ENCODE data around the gene WFIKKN1. TPM values are rescaled to one million over a fixed set of nuclear protein-coding genes. Genes with fewer than 3 reads are reported as not detected.
A peak's percentile ranks its signal among the peaks of the same experiment; 100 is the strongest.
"Not testable (repeated sequence)": the region's sequence is repeated elsewhere in the genome, so short reads cannot be mapped to it uniquely, and the experiment has no call there.

Gene WFIKKN1
- total RNA-seq, 1 donor from 2014 or later, result 0.41 TPM

DNA sequence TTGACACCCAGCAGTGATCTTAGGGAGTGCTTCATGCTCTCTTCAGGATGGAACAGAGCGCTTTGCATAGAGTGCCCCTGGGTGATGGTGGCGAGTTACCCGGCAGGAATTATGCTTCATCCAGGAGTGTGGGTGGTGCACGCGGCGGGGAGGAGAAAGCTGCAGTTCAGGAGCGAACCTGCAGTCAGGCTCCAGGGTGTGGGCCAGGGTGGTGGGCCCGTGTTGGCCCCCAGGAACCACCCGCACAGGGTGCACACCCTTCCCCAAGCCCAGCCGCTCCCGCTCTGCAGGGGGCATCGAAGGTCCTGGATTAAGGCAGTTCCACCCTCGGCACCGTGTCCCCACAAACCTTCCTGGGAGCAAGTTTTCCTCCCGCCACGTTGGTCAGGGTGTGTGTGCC is 37.0 kb upstream of the WFIKKN1 start:
- FAIRE-seq, result no peak

DNA sequence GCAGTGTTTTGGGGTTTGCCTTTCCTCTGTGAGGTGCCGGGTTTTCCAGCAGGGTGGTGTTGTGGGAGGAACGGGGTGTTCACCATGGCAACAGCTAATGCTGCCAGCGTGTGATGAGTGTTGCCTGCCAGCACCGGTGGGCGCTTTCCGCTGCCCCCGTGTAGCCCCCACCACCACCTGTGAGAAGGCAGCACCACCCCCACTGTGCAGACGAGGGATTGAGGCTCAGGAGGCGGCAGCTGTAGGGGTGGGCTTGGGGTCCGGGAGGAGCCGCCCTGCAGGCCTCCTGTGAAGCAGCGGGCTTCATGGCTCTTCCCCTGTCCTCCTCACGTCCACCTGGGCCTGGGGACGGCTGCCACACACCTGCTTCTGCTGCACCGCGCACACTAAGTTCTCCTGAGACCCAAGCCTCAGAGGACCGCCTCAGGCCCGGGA is 35.7 kb upstream of the WFIKKN1 start:
- FAIRE-seq (no peak), DNase-seq (ENCODE audit: low spot score in 2 of 2) (no peak)

More for the DNA sequence above, 37.0 kb upstream of the WFIKKN1 start:
- no peak for DNase-seq (ENCODE audit: low spot score in 2 of 2)

DNA sequence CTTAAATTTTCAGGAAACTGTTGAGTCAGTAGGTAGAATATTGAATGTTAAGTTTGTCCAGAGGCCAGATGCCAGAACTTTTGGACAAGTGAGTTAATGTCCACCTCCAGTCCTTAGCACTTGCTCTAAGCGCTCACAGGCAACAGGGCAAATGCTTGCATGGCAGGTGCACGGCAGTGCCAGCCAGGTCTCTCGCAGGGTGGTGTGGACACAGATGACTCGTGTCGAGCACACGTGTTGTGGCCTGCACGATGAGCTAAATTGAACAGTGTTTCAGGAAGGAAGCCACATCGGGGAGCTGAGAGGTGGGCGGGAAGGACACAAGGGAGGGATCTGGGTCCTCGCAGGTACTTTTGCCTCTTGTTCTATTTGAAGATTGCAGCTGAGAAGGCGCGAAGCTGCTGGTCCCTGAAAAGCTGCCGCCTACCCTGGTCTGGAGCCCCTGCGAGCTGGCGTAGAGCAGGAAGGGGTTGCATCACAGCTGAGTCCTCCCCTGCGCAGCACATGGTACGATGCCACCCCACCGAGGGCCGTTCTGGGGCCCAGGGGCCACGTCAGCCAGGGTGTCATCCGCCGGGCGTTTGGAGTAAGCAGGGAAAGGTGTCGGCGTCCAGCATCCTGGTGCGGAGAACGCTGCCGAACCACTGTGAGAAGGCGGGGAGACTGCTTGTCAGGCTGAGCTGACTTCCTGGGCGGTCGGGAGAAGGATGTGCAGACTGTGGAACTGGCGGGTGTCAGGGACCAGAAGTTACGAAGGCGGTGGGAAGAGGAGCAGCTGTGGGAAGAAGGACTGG is 34.6 kb upstream of the WFIKKN1 start:
- FAIRE-seq (no peak), DNase-seq (ENCODE audit: low spot score in 2 of 2) (no peak)

DNA sequence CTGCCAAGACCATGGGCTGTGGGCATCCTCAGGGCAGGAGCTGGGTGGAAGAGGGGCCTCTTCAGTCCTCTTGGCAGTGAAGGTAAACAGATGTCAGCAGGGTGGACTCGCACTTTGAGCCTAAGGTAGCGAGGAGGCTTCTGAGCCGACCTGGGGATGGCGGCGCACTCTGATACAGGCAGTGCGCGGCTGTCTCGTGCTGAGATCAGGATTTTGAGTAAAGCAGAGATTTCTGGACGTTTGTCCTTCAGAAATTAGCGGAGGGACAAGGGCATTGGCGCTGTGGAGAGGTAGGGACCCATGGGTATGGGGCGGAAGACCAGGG is 34.1 kb upstream of the WFIKKN1 start:
- no peak for FAIRE-seq
- DNase-seq (ENCODE audit: low spot score in 2 of 2), result no peak

DNA sequence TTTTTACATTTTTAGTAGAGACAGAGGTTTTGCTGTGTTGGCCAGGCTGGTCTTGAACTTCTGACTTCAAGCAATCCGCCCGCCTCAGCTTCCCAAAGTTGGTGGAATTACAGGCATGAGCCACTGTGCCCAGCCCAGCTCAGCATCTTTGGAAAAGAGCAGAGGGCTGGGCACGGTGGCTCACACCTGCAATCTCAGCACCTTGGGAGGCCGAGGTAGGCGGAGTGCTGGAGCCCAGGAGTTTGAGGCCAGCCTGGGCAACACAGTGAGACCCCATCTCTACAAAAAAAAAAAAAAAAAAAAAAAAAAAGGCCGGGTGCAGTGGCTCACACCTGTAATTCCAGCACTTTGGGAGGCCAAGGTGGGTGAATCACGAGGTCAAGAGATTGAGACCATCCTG is 33.1 kb upstream of the WFIKKN1 start:
- not testable (repeated sequence) for DNase-seq (ENCODE audit: low spot score in 2 of 2); FAIRE-seq

DNA sequence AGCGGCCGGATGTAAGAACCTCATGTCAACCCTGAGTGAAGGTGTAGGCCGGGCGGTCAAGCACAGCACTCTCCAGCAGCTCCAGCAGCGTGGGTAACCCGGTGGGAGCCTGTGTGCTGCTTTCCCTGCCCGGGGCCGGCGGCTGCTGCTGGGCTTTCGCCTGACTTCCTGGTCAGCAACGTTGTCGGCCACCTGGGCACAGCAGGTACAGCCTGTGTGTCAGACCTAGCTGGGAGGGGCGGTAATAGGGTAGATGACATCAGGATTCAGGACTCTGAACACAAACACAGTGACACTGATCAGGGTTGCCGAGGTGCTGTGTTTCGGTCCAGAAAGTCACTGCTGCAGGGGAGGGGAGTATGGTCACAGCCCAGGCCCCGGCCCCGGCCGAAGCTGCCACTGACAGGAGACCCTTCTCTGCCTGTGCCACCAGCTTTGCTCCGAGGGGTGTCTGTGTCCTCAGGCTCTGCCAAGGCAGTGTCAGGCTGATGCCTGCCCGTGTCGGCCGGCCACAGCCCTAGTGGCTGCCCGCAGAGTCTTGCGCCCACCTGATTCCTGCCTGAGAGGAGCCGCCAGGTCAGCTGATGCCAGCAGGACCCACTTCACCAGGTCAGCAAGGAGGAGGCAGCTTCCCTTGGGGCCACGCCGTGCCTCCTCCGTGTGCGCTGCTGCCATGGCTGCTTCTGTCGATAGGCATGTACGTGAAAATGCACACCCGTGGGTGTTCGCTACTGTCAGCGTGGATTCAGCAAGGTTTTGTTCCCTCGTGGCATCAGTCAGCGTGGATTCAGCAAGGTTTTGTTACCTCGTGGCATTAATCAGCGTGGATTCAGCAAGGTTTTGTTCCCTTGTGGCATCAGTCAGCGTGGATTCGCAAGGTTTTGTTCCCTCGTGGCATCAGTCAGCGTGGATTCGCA is 31.7 kb upstream of the WFIKKN1 start:
- DNase-seq (ENCODE audit: low spot score in 2 of 2) (no peak), FAIRE-seq (no peak)

DNA sequence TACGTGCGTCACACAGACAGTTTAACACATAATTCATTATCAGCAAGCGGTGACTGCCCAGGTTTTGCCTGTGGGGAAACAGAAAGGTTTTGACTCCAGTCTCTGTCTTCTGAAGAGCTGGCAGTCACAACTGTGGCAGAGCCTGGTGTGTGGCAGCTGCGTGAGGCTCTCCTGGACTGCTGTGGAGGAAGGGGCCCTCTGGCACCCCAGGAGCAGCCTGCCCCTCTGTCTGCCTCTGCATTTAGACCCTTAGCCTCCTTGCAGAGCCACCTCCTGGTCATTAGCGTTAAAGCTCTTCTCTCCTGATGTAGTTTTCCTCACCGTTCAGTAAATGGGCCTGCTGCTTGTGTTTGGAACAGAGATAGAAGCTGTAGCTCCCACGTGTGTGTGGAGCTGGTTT is 30.0 kb upstream of the WFIKKN1 start:
- FAIRE-seq (no peak), DNase-seq (ENCODE audit: low spot score in 2 of 2) (no peak)

DNA sequence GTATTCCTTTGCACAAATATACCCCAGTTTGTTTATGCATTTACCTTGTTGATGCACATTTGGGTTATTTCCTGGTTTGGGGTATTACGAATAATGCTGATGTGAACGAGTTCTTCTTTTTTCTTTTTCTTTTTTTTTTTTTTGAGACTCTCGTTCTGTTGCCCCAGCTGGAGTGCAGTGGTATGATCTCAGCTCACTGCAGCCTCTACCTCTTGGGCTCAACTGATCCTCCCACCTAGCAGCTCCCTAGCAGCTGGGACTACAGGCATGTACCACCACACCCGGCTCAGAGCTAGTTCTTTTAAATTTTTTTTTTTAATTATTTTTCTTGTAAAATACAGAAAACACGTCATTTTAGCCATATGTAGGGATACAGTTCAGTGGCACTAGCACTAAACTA is 26.9 kb upstream of the WFIKKN1 start:
- FAIRE-seq, result no peak
- no peak for DNase-seq (ENCODE audit: low spot score in 2 of 2)

DNA sequence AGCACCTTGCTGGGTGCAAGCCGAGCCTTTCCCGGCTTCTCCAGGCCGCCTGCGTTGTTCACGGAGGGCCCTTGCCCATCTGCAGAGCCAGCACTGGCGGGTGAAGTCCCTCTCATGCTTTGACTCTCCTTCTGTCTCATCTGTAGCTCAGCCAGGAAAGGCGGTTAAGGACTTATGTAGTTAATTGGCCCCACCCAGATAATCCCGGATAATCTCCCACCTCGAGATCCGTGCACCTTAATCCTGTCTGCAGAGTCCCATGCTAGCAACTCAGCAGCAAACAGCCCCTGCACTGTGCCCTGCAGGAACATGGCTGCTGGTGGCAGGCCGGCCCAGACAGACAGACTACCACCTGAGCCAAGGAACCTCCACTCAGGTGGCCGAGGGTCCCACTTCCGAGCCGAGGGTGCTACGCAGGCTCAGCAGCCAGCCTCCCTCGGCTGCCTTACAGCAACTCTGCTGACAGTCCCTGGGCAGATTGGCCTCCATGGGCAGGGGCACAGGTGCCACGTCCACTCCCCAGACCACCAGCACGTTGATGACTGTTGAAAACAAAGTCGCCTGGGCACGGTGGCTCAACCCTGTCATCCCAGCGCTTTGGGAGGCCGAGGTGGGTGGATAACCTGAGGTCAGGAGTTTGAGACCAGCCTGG is 24.0 kb upstream of the WFIKKN1 start:
- no peak for FAIRE-seq
- no peak for DNase-seq (ENCODE audit: low spot score in 2 of 2)

DNA sequence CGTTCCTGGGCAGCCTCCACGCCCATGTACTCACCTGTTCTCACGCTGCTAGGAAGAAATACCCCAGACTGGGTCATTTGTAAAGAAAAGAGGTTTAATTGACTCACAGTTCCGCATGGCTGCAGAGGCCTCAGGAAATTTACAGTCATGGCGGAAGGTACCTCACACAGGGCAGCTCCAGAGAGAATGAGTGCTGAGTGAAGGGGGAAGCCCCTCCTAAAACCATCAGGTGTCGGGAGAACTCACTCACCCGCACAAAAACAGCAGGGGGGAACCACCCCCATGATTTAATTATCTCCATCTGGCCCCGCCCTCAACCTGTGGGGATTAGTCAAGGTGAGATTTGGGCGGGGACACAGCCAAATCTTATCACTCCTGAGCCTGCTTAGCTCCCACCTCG is 22.8 kb upstream of the WFIKKN1 start:
- FAIRE-seq, result no peak
- DNase-seq (ENCODE audit: low spot score in 2 of 2), result no peak

DNA sequence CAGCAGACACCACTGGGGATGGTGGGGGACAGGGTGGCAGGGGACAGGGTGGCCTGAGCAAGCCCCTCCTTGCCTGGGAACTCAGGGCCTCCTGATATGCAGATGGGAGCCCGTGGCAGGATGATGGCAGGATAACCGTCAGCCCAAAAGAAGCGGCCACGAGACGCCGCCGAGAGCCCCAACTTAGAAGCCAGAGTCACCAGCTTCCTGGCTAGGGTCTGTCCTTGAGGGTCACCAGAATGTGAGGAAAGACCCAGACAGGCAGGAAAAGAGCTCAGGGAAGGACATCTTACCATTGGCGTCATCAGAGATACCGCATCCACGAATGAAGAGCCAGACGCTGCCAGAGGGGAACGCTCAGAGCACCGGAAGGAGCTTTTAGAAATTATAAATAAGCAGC is 21.5 kb upstream of the WFIKKN1 start:
- FAIRE-seq, result no peak
- no peak for DNase-seq (ENCODE audit: low spot score in 2 of 2)

DNA sequence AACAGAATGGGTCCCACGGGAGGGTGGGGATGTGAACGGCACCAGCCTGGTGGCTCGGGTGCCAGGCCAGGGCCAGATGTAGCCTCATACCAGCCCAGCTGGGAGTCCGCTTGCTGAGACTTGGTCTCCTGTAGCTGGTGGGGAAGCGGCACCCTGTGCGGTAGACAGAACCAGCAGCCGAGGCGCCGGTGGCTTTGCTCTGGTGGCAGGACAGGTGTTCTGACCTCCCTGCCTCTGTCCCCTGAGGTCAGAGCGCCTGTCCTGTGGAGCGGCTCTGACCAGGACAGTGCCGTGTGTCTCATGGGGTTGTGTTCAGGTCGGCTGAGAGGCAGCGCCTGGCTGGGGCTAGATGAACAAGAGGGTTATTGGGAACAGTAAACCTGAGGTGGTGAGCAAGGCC is 20.8 kb upstream of the WFIKKN1 start:
- no peak for DNase-seq (ENCODE audit: low spot score in 2 of 2)
- FAIRE-seq, result no peak

DNA sequence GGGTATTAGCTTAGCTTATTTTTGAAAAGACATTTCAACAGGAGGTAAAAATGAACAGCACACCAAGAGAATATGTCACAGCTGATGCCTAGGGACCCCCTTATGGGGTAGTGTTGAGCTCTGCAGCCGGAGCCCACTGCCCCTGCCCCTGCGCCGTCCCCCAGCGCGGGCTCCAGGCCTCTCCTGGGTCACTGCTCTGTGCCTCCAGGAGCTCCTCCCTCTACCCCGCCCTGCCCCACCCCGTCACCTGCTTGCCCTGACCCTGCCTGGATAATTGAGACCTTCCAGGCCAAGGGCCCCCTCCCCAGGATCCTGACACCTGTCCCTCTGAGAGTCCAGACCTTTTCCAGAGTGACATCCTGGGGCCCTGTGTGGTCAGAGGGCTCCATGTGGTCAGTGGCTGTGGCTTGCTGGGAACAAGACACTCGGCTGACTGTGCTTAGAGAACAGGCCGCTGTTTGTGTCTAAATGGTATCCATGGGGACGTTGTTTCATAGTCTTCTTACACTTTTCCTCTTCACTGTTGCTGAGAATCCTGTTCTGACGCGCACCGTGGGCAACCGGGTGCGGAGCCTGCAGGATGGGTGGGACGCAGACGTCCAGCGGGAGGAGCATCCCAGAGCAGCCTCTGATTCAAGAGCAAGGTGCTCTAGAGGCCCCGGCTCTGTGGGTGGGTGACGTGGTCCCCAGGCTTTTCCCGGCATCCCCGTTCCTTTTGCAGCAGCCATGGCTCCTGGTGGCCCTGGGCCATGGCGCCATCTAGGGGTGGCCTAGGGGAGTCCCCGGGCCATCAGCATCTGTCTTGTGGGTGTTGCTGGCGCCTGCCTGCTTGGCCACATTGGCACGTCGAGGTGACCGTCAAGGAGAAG is 20.0 kb upstream of the WFIKKN1 start:
- peak in 1 of 2 donors; percentile 87 for DNase-seq (ENCODE audit: low spot score in 2 of 2)
- FAIRE-seq, result no peak

DNA sequence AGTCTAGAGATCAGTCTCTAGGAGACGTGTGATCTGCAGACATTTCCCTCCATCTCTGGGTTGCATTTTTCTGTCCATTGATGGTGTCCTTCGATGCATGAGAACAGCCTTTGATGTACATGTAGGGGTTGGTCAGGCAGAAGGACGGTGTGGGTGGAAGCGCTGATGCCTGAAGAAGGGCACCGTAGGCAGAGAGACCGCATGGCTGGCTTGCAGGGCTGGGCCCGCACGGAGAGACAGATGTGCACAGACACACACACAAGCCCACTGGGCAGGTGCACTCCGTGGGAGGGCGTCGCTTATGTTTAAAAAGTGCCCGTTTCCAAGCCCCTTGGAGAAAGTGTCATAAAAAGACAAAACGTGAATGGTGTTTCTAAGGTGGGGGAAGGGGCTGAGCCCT is 15.7 kb upstream of the WFIKKN1 start:
- FAIRE-seq (no peak), DNase-seq (ENCODE audit: low spot score in 2 of 2) (no peak)

DNA sequence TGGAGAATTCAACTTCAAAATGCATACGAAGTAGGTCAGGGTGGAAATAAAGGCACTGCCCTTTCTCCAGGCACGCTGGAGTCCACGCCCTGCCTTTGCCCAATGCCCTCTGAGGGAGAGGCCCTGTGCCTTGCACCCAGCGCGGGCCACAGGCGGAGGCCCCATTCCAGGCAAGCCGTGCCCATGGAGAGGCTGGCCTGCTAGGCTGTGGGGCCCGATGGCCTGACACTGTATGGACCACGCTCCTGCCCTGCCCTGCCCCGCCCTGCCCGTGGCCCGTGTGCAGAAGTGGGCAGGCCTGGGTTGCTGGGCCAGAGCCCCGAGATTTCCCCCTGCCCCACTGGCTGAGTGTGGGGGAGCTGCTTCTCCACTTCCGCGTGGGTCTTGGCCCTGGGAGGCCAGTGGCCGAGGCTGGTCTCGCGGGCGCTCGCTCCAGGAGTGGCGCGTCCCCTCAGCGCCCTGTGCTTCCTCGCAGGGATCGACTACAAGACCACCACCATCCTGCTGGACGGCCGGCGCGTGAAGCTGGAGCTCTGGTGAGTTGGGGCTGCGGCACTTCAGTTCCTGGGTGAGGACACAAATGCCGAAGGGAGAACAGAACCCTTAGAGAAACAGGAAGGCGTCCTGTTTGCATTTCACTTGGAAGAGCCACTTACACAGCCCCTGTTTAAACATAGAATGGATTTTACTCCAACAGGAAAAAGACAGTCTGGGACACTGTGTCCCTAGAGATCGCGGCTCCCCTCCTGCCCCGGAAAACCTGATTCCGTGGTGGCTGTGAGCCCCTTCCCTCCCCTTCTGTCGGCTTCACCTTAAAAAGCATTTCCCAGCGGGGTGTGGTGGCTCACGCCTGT is 13.8 kb upstream of the WFIKKN1 start:
- no peak for FAIRE-seq
- no peak for DNase-seq (ENCODE audit: low spot score in 2 of 2)

DNA sequence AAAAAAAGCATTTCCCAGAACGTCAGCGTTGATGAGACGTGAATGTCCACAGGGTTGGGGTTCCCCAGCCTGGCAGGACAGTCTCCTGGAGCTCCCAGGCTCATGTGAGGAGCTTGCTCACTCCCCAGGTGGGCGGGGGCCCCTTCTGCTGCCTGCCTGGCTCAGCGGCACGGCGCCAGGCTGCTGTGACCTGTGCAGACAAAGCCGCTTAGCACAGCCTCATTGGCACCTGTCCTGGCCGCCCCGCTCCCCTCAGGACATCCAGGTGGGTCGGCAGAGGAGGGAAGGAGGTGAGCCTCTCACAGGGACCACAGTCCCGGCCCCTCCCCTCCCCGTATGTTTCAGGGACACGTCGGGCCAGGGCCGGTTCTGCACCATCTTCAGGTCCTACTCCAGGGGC is 12.9 kb upstream of the WFIKKN1 start:
- FAIRE-seq, result no peak
- DNase-seq (ENCODE audit: low spot score in 2 of 2), result no peak

DNA sequence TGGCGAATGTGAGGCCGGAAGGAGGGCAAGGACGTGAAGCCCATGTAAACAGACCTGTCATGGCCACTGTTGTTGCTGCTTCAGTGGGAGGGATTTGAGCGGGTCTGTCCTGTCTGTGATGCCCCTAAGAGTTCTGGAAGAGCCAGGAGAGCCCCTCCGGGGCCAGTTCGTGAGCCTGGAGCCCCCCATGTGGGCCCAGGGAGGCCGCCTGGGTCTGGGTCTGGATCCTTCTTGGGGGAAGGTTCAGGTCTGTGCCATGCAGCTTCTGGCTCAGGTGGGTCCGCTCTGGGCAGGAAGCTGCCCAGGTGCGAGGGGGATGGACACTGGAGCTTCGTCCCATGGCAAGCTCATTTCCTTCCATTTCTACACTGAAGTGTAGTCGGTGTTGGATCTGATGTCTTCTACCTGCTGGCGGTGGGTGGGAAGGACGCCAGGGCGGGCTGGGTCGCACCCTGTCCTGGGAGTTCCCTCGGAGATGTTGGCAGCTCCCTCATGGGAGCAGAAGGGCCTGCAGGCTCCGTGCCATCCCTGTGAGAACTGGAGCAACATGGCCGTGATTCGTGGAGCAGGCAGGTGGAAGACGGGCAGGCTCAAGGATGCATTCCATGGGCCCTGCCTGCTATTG is 11.2 kb upstream of the WFIKKN1 start:
- FAIRE-seq (no peak), DNase-seq (ENCODE audit: low spot score in 2 of 2) (no peak)

DNA sequence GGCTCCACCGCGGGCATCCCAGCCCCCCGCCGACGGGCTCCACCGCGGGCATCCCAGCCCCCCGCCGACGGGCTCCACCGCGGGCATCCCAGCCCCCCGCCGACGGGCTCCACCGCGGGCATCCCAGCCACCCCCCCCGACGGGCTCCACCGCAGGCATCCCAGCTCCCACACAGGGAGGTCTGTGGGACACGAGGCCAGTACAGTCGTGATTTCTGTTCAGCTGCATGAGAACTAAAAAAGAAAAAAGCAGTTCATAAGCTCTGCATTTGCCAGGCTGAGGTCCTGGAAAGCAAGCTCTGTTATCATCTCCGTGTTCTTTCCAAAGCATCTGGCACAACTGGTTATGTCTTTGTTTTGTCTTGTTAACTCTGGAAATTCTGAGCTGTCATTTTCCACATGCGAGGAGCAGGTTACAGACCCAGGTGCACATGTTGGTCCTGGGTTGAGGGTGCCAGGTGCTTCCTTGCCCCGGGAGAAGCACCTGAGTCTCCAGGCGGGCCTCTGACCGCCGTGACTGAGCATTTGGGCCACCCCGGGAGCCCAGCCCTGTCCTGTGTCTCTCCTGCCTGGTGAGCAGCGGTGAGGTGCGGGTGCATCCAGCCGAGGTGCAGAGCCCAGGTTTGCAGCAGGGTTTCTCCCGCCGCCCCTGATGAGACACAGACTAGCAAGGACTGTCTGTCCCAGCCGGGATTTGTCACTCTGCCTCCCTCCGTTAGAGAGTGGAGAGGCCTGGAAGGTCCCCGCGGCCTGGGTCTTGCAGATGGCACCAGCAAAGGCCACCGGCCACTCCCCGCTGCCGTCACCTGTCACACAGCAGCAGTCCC is 9.9 kb upstream of the WFIKKN1 start:
- DNase-seq (ENCODE audit: low spot score in 2 of 2) (no peak), FAIRE-seq (no peak)
